HG02588 (cell line): ENCODE measurements around the gene CCDC181.
"Not testable (repeated sequence)": the region's sequence is repeated elsewhere in the genome, so short reads cannot be mapped to it uniquely, and the experiment has no call there.

Source experiments
- ATAC-seq: cut with Tn5 transposase; IDR thresholded peaks from one replicate; pipeline ENCODE4 v1.9.1; 2021; ENCODE audit warnings: mild to moderate bottlenecking, moderate library complexity; ENCODE audit not compliant: unreplicated experiment

Gene CCDC181

DNA sequence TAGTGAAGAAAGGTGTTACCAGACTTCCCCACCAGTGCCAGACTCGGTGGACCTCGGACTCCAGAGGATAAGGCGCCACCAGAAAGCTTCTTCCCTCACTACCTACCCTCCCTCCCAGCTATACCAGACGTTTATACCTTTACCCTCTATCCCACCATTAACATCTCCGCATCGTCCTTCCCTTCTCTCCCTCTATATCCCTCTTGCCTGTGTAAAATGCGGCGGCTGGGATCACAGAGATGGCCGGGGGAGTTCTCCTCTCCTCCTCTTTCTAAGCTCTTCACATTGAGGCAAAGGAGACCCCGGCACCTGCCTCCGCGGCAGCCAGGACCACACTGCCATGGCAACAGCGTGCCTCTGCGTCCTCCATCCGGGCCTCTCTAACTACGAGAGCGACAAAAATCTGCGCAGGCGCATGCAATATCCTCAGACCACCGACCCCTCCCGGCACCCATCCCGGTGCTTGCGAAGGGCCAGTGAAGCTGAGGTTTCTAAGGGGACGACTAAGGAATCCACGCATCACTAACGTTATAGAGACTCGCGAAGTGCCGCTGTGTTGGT, at the start of gene CCDC181:
Gene CCDC181, minus strand, starts transcription at position 394 of the 561 bp plus-strand sequence. CDS start 2,547 bp downstream, outside the sequence.
- peak; percentile 94 for ATAC-seq

GRCh38 chr1:169475806-169476387, 48.6 kb upstream of the CCDC181 start:
- no peak for ATAC-seq

DNA sequence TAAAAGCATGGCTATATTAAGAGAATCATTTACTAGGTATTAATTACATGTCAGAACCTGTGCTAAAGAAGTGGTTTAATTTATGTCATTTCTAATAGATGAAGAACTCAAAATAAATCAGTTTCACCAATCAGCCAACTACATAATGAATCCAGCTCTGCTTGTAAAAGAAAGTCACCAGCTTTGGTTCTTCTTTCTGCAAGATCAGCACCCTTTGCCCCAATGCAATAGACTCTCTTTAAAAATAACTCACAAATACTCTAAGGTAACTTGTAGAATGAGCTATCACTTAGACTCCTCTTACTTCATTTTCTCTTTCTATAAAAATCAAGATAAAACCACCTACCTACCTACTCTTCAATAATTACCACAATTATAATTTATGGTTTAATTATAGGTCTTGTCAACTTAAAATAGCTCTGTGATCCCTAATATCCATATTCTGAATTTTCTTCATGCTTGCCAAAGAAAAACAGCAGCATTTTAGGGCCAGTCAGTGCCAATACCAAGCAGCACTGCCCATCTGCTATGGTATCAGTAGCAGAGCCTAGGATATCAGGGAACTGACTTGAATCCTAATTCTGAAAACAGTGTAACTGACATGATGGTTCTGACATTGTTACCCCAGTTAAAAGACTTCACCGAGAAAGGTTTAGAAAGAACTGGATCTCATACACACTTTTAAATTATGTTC, 47.2 kb upstream of the CCDC181 start:
- ATAC-seq = no peak

DNA sequence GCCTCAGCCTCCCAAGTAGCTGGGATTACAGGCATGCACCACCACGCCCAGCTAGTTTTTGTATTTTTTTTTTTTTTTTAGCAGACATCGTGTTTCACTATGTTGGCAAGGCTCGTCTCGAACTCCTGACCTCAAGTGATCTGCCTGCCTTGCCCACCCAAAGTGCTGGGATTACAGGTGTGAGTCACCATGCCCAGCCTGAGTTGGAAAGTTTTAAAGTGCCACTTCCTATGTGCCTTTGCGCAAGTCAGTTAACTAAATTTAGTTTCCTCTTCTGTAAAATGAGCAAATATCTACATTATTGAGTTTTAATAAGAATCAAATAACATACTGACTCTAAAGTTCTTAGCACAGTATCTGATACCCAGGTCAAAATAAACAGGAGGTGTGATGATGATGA, 46.1 kb upstream of the CCDC181 start:
- no peak for ATAC-seq

GRCh38 chr1:169472738-169473137, 45.5 kb upstream of the CCDC181 start:
- no peak for ATAC-seq

DNA sequence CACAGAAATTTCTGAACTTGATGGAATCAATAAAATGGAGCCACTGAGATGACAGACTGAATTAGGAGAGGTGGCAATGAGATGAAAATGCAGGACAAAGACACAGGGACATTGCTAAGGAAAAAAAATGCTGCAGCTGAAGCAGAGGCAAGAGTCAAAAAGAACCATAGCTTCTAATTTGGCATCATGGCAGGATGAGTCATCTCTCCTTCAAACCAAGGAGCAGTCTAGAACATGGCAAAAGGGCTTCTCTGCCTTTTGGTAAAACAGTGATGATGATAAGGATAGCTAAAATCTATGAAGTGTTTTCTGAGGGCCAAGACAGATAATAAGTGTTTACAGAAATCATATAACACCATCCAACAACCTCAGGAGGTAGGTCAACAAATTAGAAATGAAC, 41.7 kb upstream of the CCDC181 start:
- ATAC-seq = no peak

DNA sequence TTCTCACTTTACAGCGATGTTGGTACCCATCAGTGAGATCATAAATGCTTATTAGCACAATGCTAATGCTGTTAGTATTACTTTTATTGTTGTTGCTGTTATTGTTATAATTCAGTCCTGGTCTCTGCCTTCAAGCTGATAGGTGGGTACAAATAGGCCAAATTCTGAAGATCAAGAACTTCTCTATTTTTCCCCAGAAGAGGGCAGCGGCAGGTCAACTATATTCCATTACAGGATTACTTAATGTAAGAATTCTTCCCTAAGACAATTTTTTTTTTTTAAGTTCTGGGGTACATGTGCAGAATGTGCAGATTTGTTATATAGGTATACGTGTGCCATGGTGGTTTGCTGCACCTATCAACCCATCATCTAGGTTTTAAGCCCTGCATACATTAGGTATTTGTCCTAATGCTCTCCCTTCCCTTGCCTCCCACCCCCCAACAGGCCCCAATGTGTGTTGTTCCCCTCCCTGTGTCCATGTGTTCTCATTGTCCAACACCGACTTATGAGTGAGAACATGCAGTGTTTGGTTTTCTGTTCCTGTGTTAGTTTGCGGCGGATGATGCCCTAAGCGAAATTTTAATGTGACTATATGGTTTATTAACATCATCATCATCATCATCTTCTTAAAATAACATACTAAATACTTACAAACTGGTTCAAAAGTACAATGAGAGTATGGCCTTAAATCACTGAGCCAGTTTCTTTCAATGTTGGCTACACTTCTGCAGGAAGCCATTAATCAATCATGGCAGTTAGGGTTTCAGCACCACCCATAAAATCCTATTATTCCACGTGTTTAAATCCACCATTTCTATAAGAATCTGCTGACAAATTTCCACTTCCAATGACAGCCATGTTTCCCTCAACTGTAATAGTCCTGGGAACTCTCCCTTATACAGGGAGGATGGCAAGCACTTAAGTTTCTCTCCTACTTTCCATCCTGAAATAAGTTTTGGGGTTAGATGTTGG, 39.3 kb upstream of the CCDC181 start:
- no peak for ATAC-seq

DNA sequence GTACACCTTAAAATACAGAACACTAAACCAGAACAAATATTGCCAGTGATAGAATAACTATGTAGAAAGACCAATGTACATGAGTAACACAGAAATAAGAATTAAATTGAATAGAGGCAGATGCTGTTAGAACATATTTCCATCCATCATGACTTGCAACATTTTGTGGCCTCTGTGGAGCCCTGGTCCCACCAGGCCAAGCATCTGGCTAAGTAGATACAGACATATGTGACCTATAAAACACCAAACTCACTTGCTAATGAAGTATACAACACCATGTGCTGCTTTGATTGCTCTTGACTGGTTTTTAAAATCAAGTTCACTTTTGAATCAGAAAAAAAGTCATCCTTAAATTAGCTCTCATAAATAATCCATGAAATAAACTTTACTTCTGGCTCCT, 38.0 kb upstream of the CCDC181 start:
- no peak for ATAC-seq

- no peak for ATAC-seq
These were observed 35.1 kb upstream of the CCDC181 start for GRCh38 chr1:169462385-169462784.

DNA sequence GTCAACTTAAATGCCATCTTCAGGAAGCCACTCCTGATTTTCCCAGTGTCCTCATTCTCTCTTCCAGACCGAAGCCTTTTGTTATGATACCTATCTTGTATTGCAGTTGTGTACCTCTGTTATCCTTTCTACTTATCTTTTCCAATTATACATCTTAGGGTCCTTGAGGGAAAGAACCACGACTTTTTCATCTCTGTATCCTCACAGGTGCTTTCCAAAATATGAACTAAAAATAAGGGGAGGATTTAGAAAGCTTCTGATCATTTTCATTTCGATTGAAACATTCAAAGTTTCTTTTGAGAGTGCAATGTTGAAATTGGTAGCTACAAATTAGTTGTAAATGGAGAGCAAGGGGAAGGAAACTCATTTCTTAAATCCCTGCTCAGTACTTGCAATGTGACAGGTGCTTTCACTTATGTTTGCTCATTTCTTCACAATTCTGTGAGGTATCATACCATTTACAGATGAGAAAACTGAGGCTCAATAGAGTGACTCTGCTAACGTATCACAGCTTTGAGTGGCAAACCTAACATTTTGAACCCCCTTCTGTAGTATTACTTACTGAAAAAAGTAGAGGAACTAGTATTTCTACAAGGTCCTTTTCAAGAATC, 34.2 kb upstream of the CCDC181 start:
- ATAC-seq = no peak

GRCh38 chr1:169460191-169460833, 33.0 kb upstream of the CCDC181 start:
- no peak for ATAC-seq

- ATAC-seq = no peak
These were observed 30.2 kb upstream of the CCDC181 start for GRCh38 chr1:169457443-169457842.

GRCh38 chr1:169456029-169456428, 28.8 kb upstream of the CCDC181 start:
- no peak for ATAC-seq

GRCh38 chr1:169452921-169453320, 25.6 kb upstream of the CCDC181 start:
- no peak for ATAC-seq

GRCh38 chr1:169451218-169451824, 24.0 kb upstream of the CCDC181 start:
- ATAC-seq = no peak

DNA sequence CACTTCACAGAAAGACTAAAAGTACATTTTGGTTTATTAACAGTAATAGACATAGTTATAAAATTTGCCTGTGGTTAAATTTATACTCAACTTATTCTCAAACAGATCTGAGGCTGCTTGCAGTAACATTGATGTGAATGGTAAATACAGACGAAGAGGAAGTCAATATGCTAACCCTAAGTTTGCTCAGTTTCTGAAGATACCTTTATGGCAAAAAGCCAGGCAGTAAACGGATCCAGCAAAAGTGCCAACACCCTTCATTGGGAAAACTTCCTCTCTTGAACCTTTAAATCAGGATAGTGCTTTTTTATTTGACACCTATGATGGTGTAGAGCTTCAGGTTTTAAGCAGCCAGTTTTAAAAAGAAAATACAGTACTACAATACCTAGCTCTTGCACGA, 16.6 kb upstream of the CCDC181 start:
- ATAC-seq = no peak

GRCh38 chr1:169426174-169426705, 1.0 kb downstream of the CCDC181 start:
- ATAC-seq = no peak

DNA sequence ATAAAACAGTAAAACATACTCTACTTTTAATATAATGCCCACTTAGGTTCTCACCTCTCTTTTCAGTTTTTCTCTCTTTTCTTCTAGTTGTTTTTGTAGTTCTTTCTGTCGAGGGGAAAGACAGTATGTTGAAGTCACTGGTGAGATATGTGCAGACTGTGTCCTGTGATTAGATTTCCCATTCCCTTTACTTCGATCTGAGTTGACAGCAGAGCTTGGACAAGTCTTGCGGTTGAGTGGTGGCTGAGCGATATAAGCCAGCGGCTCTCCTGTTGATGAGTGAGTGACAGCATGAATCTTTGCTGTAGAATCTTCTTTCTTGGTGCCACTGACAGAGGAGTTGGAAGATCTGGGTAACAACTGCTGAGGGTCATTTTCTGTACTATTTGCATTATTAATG, 6.0 kb downstream of the CCDC181 start:
- no peak for ATAC-seq

DNA sequence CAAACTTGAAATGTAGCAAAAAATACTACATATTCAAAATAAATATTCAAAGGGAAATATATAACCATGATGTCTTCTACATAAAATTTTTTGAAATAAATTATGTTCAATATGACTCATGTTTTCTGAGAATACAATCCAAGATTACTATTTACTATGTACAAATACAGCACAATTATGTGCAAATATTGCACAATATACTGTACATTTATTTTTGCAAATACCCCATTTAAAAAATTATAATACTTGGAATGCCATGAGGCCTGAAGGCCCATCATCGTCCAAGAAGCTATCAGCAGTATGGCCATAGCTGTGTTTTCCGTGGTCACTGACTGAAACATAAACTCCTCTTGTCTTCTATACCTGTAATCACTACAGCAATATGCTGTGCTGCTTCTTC, 12.3 kb downstream of the CCDC181 start:
- ATAC-seq = no peak

GRCh38 chr1:169408340-169408739, 18.9 kb downstream of the CCDC181 start:
- not testable (repeated sequence) for ATAC-seq
